HG03159 (cell line): Measurements from ENCODE around the gene SHC4.
"Not testable (repeated sequence)": the region's sequence is repeated elsewhere in the genome, so short reads cannot be mapped to it uniquely, and the experiment has no call there.

Source experiments
- ATAC-seq: cut with Tn5 transposase; IDR thresholded peaks from one replicate; pipeline ENCODE4 v1.9.1; 2021; ENCODE audit warnings: mild to moderate bottlenecking, moderate library complexity; ENCODE audit not compliant: unreplicated experiment

The SHC4 gene

GRCh38 chr15:48802257-48802656 lies 161.5 kb downstream of the SHC4 start:
- no peak for ATAC-seq

- no peak for ATAC-seq
These were observed 162.8 kb downstream of the SHC4 start for GRCh38 chr15:48800811-48801455.

- no peak for ATAC-seq
These were observed 163.5 kb downstream of the SHC4 start for GRCh38 chr15:48800245-48800644.

- ATAC-seq: no peak
These were observed 165.4 kb downstream of the SHC4 start for GRCh38 chr15:48798319-48798718.

GRCh38 chr15:48796930-48797329 lies 166.8 kb downstream of the SHC4 start:
- ATAC-seq: peak; percentile 40

- no peak for ATAC-seq
These were observed 167.2 kb downstream of the SHC4 start for GRCh38 chr15:48796521-48796920.

GRCh38 chr15:48795901-48796300 lies 167.8 kb downstream of the SHC4 start:
- no peak for ATAC-seq

- ATAC-seq: peak; percentile 88
These were observed 169.0 kb downstream of the SHC4 start for GRCh38 chr15:48794697-48795134.

GRCh38 chr15:48792408-48792807 lies 171.3 kb downstream of the SHC4 start:
- no peak for ATAC-seq

- not testable (repeated sequence) for ATAC-seq
These were observed 173.1 kb downstream of the SHC4 start for GRCh38 chr15:48790466-48791115.

- ATAC-seq: no peak
These were observed 178.0 kb downstream of the SHC4 start for GRCh38 chr15:48785712-48786111.

- ATAC-seq: no peak
These were observed 178.5 kb downstream of the SHC4 start for GRCh38 chr15:48785195-48785594.

GRCh38 chr15:48784756-48785155 lies 179.0 kb downstream of the SHC4 start:
- ATAC-seq: no peak

- no peak for ATAC-seq
These were observed 180.8 kb downstream of the SHC4 start for GRCh38 chr15:48782911-48783310.

GRCh38 chr15:48781481-48782081 lies 182.1 kb downstream of the SHC4 start:
- no peak for ATAC-seq

GRCh38 chr15:48781017-48781416 lies 182.7 kb downstream of the SHC4 start:
- no peak for ATAC-seq

- ATAC-seq: no peak
These were observed 185.4 kb downstream of the SHC4 start for GRCh38 chr15:48778331-48778730.

GRCh38 chr15:48777645-48778330 lies 185.9 kb downstream of the SHC4 start:
- no peak for ATAC-seq

- ATAC-seq: no peak
These were observed 188.2 kb downstream of the SHC4 start for GRCh38 chr15:48775546-48775945.

GRCh38 chr15:48774484-48774883 lies 189.2 kb downstream of the SHC4 start:
- no peak for ATAC-seq
